ENCODE measurements around the gene VLDLR.
"Not testable (repeated sequence)": the region's sequence is repeated elsewhere in the genome, so short reads cannot be mapped to it uniquely, and the experiment has no call there.

VLDLR gene

DNA sequence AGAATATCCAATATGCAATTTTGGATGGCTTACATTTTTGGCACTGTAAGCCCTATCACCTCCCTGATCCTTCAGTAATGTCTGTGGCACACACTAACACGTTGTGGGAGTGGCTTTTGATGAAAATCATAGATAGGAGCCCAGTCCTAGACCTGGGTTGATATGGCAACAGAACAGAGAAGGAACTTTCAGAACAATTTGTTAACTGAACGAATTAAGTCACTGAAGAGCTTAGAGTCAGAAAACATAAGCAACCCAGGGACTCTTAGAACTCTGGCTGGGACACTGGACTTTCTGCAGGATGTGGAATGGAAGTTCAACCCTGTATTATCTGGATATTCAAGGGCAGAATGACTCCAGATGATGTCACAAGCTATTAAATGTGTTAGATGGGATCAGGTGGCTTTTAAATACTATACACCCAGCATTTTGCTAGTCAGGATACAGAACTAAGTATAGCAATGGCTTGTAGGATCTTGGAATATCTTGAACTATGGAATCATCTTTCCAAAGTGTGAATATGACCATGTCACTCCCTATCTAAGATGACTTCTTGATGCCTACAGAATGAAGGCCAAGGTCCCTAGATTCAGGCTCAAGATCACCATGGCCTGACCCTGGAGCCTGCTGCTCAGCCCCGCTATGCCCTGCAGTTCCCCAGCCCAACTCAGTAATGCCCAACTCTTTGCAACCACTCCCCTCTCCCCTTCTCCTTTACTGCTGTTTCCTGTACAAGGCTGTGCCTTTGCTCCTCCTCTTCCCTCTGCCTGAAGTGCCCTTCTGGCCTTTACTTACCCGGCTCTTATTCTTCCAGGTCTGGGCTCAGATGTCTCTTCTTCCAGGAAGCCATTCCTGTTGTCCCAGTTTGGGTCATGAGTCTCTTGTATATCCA is 42.8 kb downstream of the VLDLR start:
- no peak for DNase-seq

- DNase-seq, result no peak
These were observed 45.0 kb downstream of the VLDLR start for GRCh38 chr9:2666569-2666968.

DNA sequence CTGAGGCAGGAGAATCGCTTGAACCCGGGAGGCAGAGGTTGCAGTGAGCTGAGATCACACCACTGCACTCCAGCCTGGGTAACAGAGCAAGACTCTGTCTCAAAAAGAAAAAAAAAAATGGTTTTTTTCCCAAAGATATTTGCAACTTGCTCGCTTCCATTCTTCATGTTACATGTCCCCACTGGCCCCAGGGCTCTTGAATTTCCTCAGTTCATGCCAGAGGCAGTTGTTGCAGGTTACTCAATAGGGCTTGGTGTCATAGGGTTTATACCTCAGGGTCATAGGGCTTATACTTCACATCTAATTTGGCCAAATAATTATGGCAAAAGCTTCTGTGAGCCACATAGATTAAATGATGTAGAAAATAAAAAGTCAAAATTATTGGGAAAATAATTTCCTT is 51.6 kb downstream of the VLDLR start:
- DNase-seq, result no peak

GRCh38 chr9:2674141-2674824 is 52.7 kb downstream of the VLDLR start:
- no peak for DNase-seq

DNA sequence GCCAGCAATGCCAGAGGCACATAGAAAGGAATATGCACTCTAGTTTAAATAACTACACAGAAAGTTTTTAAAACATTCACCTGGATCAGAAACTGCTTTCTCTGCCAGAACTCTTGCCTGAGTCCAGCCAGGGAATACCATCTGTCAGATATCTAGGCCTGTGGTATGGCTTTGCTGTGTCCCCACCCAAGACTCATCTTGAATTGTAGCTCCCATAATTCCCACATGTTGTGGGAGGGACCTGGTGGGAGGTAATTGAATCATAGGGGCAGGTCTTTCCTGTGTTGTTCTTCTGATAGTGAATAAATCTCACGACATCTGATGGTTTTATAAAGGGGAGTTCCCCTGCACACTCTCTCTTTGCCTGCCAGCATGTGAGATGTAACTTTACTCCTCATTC is 54.2 kb downstream of the VLDLR start:
- no peak for DNase-seq

DNA sequence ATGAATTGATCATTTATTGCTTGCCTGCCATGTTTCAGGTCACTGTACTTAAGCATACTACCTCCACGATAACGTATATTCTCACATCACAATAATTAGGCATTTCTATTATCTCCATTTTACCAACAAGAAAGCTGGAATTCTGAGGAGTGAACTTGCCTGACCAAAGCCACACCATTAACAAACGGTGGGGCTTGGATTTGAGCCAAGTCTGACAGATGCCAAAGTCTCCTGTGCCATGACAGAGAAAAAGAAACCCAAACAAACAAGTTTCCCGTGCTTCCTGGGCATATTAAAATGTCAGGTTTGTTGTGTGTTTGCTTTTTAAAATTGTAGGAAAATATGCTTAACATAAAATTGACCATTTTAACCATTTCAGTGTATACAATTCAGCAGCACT is 54.9 kb downstream of the VLDLR start:
- DNase-seq, result peak in 1 of 2 experiments; percentile 33

- no peak for DNase-seq
These were observed 56.6 kb downstream of the VLDLR start for GRCh38 chr9:2677915-2678889.

GRCh38 chr9:2679011-2679410 is 57.4 kb downstream of the VLDLR start:
- DNase-seq, result no peak

DNA sequence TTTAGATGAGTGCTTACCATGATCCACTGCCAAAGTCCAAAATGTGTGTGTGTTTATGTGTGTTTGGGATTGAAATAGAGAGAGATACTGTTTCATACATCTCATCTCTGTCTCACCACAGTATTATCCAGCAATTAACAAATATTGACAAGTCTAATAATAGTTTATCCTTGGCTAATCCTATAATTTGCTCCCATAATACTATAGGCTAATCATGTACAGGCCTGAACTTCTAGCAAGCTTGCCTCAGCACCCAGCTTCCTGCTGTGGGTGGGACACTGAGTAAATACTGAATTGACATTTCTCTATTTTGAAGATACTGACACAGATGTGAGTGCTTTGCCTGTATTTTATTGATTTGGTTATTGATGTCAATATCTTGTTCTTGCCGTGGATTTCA is 60.4 kb downstream of the VLDLR start:
- no peak for DNase-seq

- no peak for DNase-seq
These were observed 65.3 kb downstream of the VLDLR start for GRCh38 chr9:2686911-2687310.

- DNase-seq, result no peak
These were observed 67.0 kb downstream of the VLDLR start for GRCh38 chr9:2688636-2689035.

DNA sequence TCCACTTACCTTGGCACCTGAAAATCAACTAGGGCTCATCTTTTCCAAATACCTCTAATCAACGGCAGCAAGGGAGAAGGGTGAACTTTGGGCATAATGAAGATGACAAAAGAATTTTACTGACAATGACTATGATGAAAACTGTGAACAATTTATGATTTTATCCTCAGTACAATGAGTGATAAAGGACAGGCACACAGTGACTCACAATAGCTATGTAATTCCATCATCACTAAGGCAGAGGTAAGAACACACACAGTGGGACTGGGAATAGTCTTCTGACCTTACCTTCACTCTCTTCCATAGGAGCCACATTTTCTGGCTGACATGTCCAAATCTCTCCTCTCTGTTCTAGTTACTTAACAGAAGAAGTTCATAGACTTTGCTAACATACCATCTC is 69.6 kb downstream of the VLDLR start:
- DNase-seq, result no peak

- DNase-seq, result no peak
These were observed 70.0 kb downstream of the VLDLR start for GRCh38 chr9:2691626-2692025.

- no peak for DNase-seq
These were observed 71.5 kb downstream of the VLDLR start for GRCh38 chr9:2693056-2693455.

DNA sequence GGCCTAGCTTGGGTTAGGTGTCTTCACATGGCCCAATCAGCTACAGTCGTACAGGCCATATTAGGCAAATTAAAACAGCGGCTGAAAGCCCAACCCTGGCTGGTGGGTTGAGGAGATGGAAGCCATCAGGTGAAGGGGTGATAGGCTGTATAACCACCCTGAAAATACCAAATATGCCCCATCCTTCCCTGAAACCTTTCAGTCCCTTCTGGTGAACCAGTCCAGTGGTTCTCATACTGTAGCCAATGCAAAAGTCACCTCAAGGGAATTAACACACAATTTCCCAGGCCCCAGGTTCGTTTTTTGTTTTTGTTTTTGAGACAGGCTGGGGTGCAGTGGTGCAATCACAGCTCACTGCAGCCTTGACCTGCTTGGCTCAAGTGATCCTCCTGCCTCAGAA is 75.9 kb downstream of the VLDLR start:
- no peak for DNase-seq

DNA sequence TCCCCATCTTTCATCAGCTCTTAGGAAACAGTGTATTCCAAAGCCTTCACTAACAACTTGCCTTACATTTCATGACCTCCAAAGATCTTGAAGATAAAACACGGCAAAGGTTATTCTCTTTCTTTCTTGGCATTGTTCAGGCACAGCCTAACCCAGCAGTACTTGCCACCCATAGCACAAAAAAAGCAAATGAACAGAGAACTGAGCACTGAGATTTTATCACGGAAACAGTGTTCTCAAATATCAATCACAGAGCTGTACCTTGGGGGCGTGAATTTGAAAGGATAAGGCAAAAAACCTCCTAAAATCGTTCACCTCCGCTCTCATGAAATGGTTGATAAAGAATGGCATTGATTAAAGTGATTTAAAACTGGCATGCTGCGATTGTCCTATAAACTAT is 78.8 kb downstream of the VLDLR start:
- DNase-seq, result no peak

DNA sequence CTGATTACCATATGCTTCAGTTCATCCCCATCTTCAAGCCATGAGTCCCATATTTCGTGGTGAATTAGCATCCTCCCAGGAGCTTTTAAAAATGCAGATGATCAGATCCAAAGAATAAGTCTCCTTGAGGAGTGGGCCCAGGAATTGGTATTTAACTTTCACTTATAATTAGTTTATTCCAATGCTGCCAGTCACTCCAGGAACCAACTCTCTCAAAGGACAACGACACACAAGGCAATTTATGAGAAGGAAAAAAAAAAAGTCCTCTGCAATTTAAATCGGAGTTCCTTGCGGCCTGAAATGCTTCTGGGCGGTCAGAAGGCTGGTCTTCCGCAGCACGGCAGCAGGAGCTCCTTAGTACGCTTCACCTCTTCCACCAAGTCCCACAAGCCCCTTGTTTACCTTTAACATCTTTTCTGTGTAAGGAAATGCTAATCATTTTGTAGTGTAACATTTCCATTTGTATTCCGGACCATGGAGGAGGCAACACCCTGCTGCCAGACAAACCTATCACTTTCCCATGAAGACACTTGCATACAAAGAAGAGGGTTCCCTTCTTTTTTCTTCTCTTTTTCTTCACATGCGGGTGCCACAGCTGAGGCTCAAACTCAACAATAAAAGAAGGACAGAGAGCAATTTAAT is 79.4 kb downstream of the VLDLR start:
- no peak for DNase-seq

DNA sequence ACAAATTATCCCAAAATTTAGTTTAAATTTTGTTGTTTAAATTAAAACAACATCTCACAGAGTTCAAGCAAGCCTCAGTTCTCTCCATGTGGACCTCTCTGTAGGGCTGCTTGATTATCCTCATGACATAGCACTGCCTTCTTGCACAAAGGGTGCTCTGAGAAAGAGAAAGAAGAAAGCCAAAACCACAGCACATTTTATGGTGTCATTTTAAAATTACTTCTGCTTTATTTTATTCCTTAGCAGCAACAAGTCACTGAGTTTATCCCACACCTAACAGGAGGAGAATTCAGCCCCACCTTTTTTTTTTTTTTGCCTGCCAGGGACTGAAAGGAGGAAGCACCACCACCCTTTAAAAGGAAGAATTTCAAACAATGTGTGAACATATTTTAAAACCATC is 82.9 kb downstream of the VLDLR start:
- DNase-seq, result no peak

GRCh38 chr9:2707256-2707655 is 85.7 kb downstream of the VLDLR start:
- not testable (repeated sequence) for DNase-seq

Measured in NCI-H1930 (cell line).